Measurements from ENCODE around the gene LTBP1. TPM values are rescaled to one million over a fixed set of nuclear protein-coding genes. Genes with fewer than 3 reads are reported as not detected.

The LTBP1 gene
- total RNA-seq, 2 experiments from 2014 or later = 0.18 TPM; not detected in 1

DNA sequence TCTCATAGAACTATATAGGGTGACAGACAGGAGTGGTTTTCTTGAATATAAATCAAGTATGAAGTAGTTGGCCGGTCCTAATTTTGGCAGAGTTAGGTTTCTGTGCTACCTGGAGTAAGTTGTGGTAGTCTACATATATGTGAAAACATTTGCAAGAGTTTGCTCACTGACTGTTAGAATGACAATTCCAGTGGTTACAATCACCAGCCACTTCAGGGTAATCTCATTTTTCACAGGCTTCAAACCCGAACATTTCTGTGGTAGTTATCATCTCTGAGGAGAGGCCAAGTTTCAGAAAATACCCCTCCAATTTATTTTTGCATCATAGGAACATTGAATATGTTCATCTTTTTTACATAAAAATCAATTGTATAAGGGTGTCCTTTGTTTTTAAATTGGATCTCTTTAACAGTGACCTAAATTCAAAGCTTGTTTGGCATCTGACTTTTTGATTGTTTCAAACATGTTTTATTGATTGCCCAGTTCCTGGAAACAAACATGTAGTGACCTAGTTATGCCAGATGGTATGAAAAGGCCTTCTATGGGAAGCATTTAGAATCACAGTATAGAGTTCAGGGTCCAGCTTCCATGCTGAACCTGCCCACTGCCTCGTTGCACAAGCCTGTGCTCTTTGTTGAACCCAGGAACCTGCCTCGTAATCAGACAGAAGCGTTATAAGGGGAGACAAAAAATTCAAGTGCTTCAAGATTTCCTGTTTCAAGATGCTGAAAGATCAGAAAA is 250.6 kb downstream of the LTBP1 start:
- Mint-ChIP-seq H3K4me3 (no peak overlapping the region), H3K27me3 (peaks cover 6% of the 10 kb centered on the region), H3K4me1 (ENCODE audit: low read depth) (no peaks in the 10 kb centered on the region), H3K9me3 (no peaks in the 10 kb centered on the region), H3K36me3 (ENCODE audit: low read depth) (no peaks in the 10 kb centered on the region), H3K27ac (no peak overlapping the region)
- ATAC-seq (no peak), DNase-seq (no peak)
- intact Hi-C loops (cut with micrococcal nuclease) = no loop called here
- POLR2A ChIA-PET = no interaction called here
- TF ChIP-seq, protein P1, sequence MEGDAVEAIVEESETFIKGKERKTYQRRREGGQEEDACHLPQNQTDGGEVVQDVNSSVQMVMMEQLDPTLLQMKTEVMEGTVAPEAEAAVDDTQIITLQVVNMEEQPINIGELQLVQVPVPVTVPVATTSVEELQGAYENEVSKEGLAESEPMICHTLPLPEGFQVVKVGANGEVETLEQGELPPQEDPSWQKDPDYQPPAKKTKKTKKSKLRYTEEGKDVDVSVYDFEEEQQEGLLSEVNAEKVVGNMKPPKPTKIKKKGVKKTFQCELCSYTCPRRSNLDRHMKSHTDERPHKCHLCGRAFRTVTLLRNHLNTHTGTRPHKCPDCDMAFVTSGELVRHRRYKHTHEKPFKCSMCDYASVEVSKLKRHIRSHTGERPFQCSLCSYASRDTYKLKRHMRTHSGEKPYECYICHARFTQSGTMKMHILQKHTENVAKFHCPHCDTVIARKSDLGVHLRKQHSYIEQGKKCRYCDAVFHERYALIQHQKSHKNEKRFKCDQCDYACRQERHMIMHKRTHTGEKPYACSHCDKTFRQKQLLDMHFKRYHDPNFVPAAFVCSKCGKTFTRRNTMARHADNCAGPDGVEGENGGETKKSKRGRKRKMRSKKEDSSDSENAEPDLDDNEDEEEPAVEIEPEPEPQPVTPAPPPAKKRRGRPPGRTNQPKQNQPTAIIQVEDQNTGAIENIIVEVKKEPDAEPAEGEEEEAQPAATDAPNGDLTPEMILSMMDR (IDR thresholded peaks at IDR 0.05) = no peak
- CTCF ChIA-PET = no interaction called here

DNA sequence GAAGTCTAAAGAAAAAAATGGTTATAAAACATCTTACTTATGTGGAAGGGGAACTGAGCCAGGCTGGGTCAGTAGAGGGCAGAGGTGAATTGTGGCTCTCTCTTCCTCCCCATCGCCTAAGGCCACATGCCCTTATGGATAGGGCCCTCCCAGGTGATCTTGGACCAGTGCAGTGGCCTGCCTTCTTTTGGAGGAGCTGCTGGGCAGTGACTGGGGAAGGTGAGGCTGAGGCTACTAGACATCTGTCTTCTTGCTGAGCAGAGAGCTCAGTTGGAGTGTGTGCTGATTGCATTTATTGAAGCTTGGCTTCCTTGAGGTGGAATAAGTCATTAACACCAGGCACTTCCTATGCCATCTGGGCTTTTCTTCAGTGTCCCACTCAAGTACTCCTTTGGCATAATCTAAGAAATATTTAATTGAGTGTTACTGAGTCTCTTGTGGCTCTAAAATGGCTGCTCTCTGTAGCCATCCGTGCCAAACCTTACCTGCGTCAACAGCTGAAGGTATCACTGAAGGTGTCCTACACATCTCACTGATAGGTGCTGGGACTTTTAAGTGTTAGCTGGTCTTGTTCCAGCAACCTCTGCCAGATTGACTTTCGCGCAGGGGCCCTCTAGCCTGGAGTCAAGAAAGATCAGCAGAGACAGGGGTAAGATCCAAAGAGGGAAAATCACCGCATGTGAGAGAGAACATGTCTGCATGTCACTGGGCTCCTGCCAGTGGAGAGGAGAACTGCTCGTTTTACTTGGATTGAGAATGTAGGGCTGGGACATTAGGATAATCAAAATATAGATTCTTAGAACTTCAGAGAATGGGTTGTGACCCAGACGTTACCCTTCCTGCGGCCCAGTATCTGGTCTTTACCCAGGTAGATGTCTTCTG is 256.1 kb downstream of the LTBP1 start:
- Mint-ChIP-seq H3K27ac (no peak overlapping the region), H3K4me3 (no peak overlapping the region), H3K9me3 (no peaks in the 10 kb centered on the region), H3K4me1 (ENCODE audit: low read depth) (no peaks in the 10 kb centered on the region), H3K27me3 (peaks cover 2% of the 10 kb centered on the region), H3K36me3 (ENCODE audit: low read depth) (no peaks in the 10 kb centered on the region)
- DNase-seq (no peak), ATAC-seq (no peak)
- POLR2A ChIA-PET = interaction anchor here (0.6 kb wide), 1 partner anchor 142 kb away, joined by 3 read pairs; no protein-coding TSS in a partner anchor
- intact Hi-C loops (cut with micrococcal nuclease) = no loop called here
- TF ChIP-seq, protein P1 (IDR thresholded peaks at IDR 0.05) = no peak
- CTCF ChIA-PET = interaction anchor here (1.2 kb wide), 1 partner anchor 170 kb away, joined by 3 read pairs; no protein-coding TSS in a partner anchor

GRCh38 chr2:33204945-33205344 is 258.2 kb downstream of the LTBP1 start:
- Mint-ChIP-seq H3K36me3 (ENCODE audit: low read depth) (no peaks in the 10 kb centered on the region), H3K27me3 (no peaks in the 10 kb centered on the region), H3K4me1 (ENCODE audit: low read depth) (no peaks in the 10 kb centered on the region), H3K9me3 (no peaks in the 10 kb centered on the region), H3K27ac (no peak overlapping the region), H3K4me3 (no peak overlapping the region)
- TF ChIP-seq, protein P1 (IDR thresholded peaks at IDR 0.05) = no peak
- ChIA-PET POLR2A (no interaction called here), CTCF (no interaction called here)
- intact Hi-C loops (cut with micrococcal nuclease) = no loop called here
- no peak for DNase-seq
- no peak for ATAC-seq

GRCh38 chr2:33205693-33206434 is 259.1 kb downstream of the LTBP1 start:
- DNase-seq (no peak), ATAC-seq (no peak)
- no peak overlapping the region for H3K27ac Mint-ChIP-seq
- no peaks in the 10 kb centered on the region for H3K27me3 Mint-ChIP-seq
- no peaks in the 10 kb centered on the region for H3K36me3 Mint-ChIP-seq (ENCODE audit: low read depth)
- H3K4me3 Mint-ChIP-seq = no peak overlapping the region
- H3K9me3 Mint-ChIP-seq = no peaks in the 10 kb centered on the region
- POLR2A ChIA-PET = no interaction called here
- TF ChIP-seq, protein P1 (IDR thresholded peaks at IDR 0.05) = no peak
- CTCF ChIA-PET = no interaction called here
- no peaks in the 10 kb centered on the region for H3K4me1 Mint-ChIP-seq (ENCODE audit: low read depth)
- intact Hi-C loops (cut with micrococcal nuclease) = no loop called here
